Measurements from ENCODE around the gene KRT3. TPM values are rescaled to one million over a fixed set of nuclear protein-coding genes. Genes with fewer than 3 reads are reported as not detected.

KRT3 gene
- polyA plus RNA-seq (ENCODE audit: insufficient read length) = not detected

DNA sequence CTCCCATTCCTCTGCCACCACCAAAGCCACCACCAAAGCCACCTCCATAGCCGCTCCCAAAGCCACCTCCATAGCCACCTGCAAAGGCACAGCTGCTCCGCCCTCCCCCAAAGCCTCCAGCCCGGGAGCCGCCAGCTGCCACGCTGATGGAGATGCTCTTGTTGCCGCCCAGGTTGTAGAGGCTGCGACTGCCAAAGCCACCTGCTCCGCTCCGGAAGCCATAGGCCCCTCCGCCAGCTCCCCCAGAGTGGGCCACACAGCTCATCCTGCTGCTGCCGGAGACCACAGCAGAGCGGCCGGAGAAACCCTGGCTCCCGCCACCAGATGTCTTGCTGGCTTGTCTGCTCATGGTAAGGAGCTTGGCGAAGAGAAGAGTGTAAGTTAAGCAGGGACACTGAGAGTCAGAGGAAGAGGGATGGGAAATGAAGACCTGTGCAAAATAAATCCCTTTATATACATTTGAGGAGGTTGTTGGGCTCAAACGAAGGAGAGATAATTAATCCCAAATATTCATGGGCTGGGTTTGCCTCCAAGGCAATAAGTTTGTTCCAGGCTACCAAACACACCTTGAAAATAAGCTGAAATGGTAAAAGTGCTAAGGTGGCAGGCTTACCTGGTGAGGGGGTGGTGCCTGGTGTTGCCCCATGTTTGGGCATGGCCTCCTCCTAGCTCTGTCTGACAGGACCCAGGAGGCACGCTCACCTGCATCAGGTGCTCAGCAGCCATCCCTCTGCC, at the start of gene KRT3:
KRT3 (minus strand) TSS at position 424 of the 735 bp plus-strand sequence; CDS start at position 349, 75 bp downstream.
- DNase-seq = no peak

DNA sequence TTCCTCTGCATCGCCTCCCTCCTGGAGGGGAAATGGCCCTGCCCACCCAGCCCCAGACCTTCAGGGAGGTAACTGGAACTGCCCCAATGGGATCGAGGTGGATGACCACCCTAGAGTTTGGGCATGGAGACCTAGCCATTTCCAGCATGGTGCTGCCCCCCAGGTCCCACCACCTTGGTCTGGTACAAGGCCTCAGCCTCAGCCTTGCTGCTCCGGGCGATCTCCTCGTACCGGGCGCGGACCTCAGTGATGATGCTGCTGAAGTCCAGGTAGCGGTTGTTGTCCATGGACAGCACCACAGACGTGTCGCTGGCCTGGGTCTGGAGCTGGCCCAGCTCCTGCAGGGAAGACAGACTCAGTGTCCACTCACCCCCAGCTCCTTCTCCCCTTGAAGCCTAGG, 48.5 kb upstream of the KRT3 start:
- DNase-seq = no peak

DNA sequence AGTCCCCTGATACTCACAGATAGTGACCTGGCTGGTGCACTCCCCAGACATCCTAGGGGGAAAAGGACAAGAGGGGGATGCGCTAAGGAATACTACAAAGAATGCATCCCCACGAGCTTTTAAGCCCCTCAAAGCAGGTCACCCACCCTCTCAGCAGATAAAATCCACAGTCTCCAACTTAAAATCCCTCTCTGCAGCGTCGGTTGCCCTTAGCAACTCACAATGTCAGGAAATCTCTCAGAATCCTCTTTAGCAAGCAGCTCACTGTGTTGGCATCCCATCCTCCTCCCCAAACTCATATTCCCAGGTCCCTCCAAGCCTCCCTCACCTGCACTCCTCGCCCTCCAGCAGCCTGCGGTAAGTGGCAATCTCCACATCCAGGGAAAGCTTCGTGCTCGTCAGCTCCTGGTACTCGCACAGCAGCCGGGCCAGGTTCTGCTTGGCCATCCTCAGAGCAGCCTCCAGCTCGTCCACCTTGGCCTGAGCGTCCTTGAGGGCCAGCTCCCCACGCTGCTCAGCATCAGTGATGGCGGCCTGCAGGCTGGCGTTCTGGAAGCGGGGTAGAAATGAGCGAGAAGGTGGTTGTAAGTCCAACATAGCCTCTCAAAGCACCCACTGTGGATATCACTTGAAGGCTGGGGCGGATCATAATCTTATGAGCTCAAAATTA, 43.7 kb upstream of the KRT3 start:
- no peak for DNase-seq

DNA sequence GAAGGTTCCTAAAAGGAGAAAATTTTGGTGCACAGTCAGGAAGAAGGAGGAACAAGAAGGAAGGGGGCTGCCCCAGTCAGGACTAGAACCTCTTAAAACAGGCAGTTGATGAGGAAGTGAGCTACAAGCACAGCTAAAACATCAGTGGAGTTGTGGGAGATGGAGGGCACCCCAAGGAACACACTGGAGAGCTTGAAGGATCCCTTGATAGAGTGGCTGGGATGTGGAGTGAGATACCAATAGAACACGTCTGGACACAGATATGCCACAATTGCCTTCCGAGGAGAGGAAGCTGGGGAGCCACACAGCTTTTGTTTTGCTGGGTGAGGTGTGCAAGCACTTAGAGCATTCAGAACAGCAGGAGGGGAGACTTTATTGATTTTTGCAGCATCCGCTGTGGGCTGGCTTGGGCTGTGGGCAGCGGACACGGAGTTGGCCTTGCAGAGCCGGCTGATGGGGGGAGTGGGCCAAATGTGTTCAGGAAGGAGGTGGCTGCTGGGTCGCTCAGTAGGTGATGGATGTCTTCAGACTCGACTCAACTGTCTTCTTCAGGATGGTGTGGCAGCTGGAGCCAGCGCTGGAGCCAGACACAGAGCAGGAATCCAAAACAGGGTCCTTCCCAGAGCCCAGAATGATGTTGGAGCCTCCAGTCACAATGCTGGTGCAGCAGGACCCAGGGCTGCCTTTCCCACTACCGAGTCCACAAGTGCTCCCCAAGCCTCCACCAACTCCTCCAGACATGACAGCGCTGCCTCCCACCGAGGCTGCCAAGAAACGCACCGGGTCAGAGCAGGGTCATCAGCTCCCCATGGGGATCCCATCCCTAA, 42.9 kb upstream of the KRT3 start:
- no peak for DNase-seq

DNA sequence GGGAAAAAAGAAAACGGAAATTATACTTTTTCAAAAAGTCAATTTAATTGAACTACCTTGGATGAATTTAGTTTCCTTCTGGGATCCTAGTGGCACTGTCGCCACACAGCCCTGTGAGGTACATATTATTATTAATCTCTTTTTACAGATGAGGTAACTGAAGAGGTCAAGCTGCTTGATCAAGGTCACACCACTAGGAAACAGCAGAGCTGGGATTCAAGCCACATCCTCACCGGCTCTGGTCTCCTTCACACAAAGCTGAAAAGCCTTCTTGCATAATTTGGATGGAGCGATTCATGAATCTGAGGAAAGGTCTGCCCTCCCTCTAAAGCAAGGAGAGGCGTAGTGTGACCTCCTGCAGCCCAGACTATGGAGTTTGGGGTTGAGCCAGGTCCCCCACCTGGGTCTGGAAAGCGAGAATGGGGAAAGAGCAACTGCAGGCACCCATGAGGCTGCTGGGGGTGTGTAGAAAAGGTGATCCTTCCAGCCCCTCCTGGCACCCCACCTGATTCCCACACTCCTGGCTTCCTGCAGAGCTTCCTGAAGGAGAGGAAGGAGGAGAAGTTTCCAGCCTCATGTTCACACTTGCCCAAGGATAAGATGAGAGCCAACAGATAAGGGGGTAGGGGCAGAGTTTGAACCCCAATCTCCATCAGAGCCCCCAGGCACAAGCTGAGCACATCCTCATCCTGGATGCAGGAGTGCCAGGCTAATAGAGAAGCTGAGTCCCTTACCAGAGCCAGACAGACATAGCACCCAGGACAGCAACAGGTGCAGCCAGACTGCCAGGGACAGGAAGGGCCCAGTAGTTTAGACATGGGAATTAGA, 42.1 kb upstream of the KRT3 start:
- no peak for DNase-seq

DNA sequence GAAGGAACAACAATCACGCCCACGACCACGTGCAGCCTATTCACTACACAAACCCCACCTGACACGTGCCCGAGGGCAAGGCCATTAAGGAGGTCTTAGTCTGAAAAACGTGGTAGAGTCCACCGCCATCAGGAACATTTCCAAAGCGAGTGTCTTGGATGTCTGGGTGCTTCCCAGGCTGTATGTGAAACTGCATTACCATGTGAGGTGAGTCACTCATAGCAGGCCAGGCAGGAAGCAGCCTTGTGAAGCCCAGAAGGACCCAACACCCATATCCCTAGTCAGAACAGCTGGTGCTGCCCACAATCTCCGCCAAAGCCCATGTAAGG, 41.5 kb upstream of the KRT3 start:
- no peak for DNase-seq

DNA sequence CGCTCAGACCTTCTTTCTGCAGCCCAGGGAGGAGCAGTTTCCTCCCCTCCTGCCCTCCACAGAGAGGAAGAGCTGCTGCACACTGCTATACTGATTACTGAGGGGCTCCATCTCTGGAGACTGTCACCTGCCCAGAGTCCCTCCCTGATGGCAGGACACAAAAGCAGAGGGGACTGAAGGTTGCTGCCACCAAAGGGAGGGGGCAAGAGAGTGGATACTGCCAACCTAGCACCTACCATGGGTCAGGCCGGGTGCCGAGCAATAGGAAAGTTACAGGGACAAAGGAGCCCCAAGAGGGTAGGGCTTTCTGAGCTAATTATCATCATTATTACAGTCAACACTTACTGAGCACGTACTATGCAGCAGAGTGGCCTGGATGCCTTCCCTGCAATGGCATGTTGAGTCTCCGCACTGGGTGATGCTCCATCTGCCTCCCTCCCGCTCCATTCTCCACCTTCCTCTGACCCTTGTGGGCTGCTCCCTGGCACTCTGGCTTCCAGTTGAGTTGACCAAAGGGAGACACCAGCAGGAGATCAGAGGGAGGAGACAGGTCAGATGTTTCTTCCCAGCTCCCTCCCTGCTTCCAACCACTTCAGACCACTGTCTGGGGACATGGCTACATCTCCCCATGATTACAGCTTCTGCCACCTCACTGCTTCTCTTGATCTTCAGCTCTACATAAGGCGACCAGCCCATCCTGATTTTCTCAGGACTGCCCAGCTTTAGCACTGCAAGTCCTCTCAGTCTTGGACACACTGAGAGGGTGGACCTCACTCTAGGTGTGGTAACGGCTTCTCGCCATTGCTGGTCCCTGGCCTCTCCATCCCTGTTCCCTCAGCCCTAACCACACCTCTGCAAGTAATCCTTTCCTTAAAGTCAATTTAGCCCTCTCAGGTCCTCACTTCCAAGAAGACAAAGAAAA, 40.8 kb upstream of the KRT3 start:
- no peak for DNase-seq

DNA sequence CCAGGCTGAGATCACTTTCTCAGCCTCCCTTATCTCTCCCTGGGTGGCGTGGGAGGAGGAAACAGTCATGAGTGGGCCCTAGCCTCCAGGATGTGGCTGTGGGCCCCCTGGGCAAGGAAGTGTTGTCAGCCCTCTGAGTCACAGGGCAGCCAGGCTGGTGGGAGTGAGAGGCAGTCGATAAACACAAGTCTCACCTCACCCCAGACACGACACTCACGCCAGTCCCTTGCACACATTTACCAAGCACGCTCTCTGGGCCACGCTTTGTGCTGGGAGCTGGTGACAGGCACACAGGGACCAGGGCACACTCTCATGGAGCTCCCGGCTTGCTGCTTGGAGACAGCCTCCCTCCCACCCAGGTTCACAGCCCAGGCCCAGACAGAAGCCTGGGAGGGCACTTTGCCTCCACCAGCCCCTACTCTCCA, 40.1 kb upstream of the KRT3 start:
- DNase-seq = no peak

DNA sequence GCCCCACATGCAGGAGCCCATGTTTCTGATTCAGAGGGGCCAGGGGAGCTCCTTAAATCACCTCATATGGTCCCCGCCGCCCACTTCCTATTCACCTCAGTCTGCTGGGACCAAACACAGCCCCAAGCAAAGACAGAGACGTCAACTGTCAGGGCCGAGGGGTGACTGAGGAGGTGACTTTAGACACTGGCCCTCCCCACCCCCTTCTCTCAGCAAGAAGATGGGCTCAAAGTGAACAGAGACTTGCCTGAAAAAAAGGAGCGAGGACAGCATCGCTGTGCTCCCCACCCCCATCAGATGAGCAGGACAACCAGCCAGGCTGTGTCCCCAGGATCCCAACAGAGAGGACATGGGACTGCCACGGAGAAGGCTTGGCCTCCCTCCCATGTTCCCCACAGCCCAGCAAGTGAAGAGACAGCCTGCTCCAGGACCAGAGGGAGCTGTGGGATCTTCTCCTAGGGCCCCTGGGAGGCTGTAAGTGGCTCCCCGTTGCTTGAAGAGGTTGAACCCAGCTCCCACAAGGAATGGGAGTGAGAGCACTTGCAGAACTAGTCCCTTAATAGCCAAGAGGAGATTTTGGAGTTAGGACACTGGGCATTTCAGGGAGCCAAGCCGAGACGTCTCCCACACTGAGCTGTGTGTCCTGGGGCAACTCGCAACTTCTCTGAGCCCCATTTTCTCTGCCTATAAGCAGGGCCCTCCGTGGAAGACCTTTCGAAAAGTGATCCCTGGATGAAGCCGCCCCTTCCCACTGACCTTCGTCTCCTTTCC, 39.5 kb upstream of the KRT3 start:
- DNase-seq = no peak

DNA sequence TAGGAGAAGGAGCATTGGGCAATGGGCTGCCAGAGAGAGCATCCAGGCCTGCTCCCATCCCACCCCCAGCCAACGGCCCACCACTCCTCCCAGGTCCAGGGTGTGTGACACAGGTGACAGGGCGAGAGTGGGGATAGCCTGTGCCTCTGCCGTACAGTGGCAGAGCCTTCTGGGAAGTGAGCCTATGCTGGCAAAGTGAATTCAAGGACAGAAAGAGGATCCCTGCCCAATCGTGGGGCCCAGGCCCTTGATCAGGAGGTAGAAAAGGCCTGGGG, 38.7 kb upstream of the KRT3 start:
- DNase-seq = no peak

DNA sequence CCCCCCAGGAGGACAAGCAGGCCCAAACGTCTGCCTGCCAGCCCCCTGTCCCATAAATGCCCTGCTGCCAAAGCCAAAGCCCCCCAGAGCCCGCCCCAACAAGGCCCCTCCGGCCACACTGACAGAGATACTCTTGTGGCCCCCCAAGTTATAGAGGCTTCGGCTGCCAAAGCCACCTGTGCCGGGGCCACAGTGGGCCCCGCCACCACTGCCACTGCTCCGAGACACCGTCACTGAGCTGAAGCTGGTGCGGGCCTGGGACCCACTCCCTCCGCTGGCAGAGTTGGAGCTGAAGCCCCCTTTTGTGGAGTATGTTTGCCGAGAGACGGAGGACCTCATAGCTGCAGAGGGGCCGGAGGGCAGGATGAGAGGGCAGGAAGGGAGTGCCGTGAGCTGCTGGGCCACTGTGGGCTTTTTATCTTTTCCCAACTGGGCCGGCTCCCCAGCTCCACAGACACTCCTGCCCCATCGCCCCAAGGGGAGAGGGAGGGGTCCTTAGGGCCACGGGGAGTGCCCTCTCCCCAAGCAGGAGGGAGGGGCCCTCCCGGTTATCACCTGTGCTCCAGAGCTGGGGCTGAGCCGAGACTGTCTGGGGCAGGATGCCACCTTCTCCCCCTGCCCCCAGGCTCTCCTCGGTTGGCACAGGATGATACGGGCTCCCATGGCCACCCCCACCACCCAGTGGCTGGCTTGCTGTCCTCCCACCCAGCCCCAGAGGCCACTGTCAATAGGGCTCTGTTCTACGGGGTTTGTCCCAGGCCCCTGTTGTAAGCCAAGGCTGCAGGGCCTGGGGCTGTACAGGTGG, 38.2 kb upstream of the KRT3 start, which contains the start of gene KRT79:
KRT79 (minus strand) TSS at position 390 of the 805 bp plus-strand sequence; CDS start at position 339, 51 bp downstream.
- DNase-seq = no peak

DNA sequence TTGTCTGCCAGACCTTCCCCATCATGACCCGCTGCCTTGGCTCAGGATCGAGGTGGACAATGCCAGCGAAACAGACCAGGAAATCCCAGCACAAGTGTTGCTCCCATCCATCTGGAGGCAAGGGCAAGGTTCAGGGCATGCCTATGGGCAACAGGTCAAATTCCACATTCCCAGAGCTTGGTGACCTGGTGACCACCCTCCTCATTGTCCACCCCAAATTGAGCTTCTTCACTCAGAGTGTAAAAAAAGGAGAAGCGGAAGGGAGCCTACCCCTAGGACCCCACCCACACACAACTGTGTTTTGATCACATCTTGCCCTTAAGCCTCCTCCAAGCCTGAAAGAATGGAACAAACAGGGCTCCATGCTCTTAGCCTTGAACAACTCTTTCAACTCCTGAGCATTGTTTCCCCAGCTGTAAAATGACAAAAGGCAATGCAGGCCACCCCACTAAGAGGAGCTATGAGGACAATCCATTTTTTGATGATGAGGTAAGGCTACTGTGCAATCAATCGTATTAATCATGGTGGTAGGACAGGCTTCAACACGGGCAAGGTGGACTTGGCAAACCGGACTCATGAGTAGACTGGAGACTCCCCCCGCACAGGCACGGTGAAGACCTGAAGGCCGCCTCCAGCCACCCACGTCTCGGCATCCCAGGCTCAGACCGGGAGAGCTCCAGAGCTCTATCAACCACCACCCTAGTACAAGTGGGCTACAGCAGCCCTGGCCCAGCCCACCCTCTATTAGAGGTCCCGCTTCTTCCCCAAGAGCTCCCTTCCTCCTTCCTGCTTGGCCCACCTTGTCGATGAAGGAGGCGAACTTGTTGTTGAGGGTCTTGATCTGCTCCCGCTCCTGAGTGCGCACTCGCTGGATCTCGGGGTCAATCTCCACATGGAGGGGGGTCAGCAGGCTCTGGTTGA, 37.3 kb upstream of the KRT3 start:
- DNase-seq = no peak

DNA sequence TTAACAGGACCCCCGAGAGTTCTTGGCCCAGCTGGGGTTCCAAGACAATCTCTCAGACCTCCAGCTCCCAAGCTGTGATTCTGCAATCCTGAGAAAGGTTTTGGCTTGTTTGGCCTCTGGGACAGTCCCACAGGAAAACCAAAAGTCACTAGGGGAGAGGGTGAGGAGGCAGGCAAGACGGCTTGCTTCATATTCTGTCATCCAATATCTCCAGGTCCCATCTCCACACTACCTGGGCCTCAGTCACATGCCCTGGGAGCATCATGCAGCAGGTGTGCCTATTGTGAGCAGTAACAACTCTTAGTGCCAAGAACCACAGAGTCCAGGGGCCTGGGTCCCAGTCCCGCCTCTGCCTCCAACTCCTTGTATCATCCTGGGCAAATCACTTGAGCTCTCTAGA, 36.5 kb upstream of the KRT3 start:
- DNase-seq = no peak

DNA sequence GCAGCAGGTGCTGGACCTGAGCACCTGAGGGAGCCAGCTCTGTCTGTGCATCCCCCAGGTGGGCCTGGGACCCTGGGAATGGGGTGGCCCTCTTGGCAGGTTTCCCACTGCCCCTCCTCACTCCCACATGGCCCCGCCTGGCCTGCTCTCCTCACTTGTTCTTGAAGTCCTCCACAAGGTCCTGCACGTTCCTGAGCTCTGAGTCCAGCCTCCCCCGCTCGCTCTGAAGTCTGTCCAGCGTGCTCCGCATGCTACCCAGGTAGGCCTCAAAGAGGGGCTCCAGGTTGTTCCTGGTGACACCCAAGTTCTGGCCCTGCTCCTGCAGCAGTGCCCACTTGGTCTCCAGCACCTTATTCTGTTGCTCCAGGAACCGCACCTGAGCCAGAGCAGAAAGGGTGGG, 35.3 kb upstream of the KRT3 start:
- DNase-seq = no peak

DNA sequence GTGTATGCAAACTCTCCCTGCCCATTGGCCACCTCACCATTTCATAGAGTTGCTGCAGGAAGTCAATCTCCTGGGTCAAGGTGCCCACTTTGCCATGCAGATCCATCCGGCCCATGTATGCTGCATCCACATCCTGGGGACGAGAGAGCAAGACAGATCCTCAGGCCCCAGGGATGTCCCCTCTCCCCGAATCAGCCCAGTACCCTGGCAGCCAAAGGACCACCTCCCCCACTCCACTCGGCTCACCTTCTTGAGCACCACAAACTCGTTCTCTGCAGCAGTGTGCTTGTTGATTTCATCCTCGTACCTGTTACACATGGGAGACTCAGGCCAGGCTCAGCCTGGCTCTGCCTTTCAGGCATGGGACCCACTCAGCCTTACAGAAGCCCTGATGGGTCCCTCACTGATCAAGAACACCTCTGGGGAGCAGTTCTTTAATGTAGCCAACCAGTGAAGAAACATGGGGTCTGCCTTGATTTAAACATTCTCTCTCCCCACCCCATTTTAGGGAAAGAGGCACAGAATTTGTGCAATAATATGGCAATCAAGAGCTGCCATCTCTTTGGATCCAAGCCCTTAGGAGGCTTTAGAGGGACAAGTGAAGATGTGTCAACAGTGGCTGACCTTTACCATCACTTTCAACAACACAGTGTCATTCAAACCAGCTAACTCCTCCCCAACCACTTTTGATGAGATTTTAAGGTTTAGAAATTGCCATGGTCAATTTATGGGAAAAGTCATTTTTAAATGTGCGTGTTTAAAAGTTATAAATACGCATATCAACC, 34.3 kb upstream of the KRT3 start:
- no peak for DNase-seq

DNA sequence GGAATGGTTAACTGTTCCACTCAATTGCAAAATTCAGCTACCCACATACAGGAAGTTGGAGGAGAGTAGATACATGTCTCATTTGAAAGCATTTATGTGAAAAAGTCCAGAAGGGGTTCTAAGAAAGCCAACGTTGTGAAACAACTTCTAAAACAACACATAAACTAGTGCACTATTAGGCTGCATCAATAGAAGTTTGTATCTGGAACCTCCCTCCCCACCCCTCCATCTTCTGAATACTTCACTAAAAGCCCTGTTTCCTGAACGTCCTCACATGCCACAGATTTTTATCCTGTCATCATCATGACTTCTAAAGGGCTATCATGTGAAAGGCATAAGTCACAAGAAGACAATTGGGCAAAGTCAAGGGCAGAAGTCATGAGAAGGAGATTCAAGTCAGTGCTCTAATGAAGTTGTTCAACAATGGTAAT, 32.7 kb upstream of the KRT3 start:
- no peak for DNase-seq

DNA sequence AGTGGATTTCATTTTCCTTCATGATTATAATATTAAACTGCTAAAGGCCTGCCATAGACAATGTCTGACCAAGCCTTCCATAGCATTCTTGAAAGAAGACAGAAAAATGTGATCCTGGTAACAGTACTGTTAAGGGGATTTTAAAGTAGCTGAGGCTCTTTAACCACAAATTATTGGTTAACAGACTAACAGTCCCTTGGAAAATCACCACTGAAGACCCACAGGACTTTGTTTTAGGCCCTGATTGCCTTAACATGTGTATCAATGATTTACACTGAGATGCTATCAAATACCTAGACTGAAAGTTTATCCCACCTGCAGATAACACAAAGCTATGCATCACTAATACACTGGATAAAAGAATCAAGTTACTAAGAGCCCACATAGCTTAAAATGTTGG, 32.2 kb upstream of the KRT3 start:
- no peak for DNase-seq
